GM12878 (cell line): ENCODE measurements around the gene RTP1.

Experiments used
- CEBPB ChIP-seq, 2 experiments: fragments of 150-350 bp in 1 of 2; IDR thresholded peaks; 2 replicates each; pipeline ENCODE4 v1.6.1; 2012 to 2014; ENCODE audit warnings: low read depth in 2 of 2, low read length in 2 of 2, borderline replicate concordance in 1 of 2, inconsistent platforms in 1 of 2
- CREB1 ChIP-seq: IDR thresholded peaks from 2 replicates; pipeline ENCODE4 v1.6.1; 2012; ENCODE audit warnings: low read depth, mild to moderate bottlenecking, inconsistent platforms
- CTCF ChIP-seq, 3 experiments: IDR thresholded peaks in 2 of 3; conservative IDR thresholded peaks in 1 of 3; 2 replicates each; pipeline ENCODE4 v1.5.1; 2011; ENCODE audit warnings: low read depth in 3 of 3, low read length in 3 of 3, mild to moderate bottlenecking in 3 of 3, control low read depth in 2 of 3, moderate library complexity in 2 of 3, inconsistent platforms in 1 of 3, mixed read lengths in 1 of 3; ENCODE audit not compliant: control insufficient read depth in 2 of 3, insufficient read depth in 1 of 3; ENCODE audit errors: extremely low read depth in 1 of 3
- EZH2 ChIP-seq: IDR thresholded peaks from 2 replicates; pipeline ENCODE4 v1.6.1; 2012; ENCODE audit warnings: low read depth, mild to moderate bottlenecking, control low read depth, inconsistent platforms, low read length, borderline replicate concordance; ENCODE audit not compliant: control insufficient read depth
- NRF1 ChIP-seq: conservative IDR thresholded peaks from 2 replicates; pipeline ENCODE4 v1.6.1; 2011; ENCODE audit warnings: mild to moderate bottlenecking, low read depth, low read length, improper control_type of control experiment
- PML ChIP-seq: IDR thresholded peaks from 2 replicates; pipeline ENCODE4 v1.6.1; 2012; ENCODE audit warnings: low read length, inconsistent platforms
- POLR2A ChIP-seq: IDR thresholded peaks from 2 replicates; pipeline ENCODE4 v1.6.1; 2011; ENCODE audit warnings: low read depth, mild to moderate bottlenecking, low read length
- POLR2AphosphoS5 ChIP-seq: IDR thresholded peaks from 2 replicates; pipeline ENCODE4 v1.6.1; 2011; ENCODE audit warnings: mild to moderate bottlenecking, low read length, inconsistent platforms
- POU2F2 ChIP-seq: IDR thresholded peaks from 3 replicates; pipeline ENCODE4 v1.6.1; 2011; ENCODE audit warnings: low read depth, mild to moderate bottlenecking, low read length, borderline replicate concordance
- RAD21 ChIP-seq: IDR thresholded peaks from 2 replicates; pipeline ENCODE4 v1.6.1; 2011; ENCODE audit warnings: mild to moderate bottlenecking, low read depth, low read length, moderate library complexity; ENCODE audit not compliant: insufficient read depth
- STAT3 ChIP-seq: IDR thresholded peaks from 2 replicates; pipeline ENCODE4 v1.6.1; 2011; ENCODE audit warnings: low read depth, low read length, improper control_type of control experiment
- SUZ12 ChIP-seq: fragments of 200-600 bp; sonication (generic); IDR thresholded peaks from one replicate; pipeline ENCODE4 v1.6.1; 2018; ENCODE audit warnings: antibody characterized with exemption, mild to moderate bottlenecking; ENCODE audit not compliant: unreplicated experiment

DNA sequence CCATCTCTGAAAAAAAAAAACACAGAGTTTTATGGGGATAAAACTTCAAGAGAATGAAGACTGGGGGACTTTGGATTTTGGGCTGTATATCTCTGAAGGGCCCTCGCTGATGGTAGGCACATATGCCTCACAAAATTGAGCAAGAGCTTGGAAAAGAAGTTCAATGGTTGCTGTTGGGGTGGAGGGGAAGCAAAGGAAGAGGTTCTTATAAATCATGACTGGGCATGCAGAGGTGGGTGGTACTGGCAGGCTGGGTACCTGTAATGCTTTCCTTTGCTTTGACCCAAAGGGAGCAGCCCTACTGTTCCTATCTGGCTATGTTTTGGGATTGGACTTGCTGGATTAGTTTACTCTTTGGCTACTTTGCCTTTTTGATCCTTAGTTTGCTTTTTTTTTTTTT, 6.0 kb upstream of the RTP1 start:
- TF ChIP-seq POLR2A, result no peak
- TF ChIP-seq CEBPB (IDR thresholded peaks at IDR 0.05; ENCODE audit: borderline replicate concordance in 1 of 2, low read depth in 2 of 2, low read length in 2 of 2), result no peak
- no peak for TF ChIP-seq POU2F2
- no peak for TF ChIP-seq NRF1
- TF ChIP-seq RAD21, result no peak
- no peak for TF ChIP-seq POLR2AphosphoS5
- no peak for TF ChIP-seq EZH2
- TF ChIP-seq CREB1, result no peak
- no peak for TF ChIP-seq SUZ12
- no peak for TF ChIP-seq PML
- TF ChIP-seq STAT3, result no peak
- TF ChIP-seq CTCF (IDR thresholded peaks at IDR 0.05 in 2 of 3, conservative IDR thresholded peaks at IDR 0.05 in 1 of 3; ENCODE audit: control insufficient read depth in 2 of 3, extremely low read depth in 1 of 3, insufficient read depth in 1 of 3, low read depth in 3 of 3, low read length in 3 of 3), result no peak
